NCI-H82 treated with DMSO at 0.1 percent for 48 hours (cell line): Measurements from ENCODE around the gene LIPA.
"Not testable (repeated sequence)": the region's sequence is repeated elsewhere in the genome, so short reads cannot be mapped to it uniquely, and the experiment has no call there.

Experiments
- DNase-seq: peaks from one replicate; lab custom pipeline; 2025; ENCODE audit not compliant: unreplicated experiment; lab: John Stamatoyannopoulos, UW

The LIPA gene

DNA sequence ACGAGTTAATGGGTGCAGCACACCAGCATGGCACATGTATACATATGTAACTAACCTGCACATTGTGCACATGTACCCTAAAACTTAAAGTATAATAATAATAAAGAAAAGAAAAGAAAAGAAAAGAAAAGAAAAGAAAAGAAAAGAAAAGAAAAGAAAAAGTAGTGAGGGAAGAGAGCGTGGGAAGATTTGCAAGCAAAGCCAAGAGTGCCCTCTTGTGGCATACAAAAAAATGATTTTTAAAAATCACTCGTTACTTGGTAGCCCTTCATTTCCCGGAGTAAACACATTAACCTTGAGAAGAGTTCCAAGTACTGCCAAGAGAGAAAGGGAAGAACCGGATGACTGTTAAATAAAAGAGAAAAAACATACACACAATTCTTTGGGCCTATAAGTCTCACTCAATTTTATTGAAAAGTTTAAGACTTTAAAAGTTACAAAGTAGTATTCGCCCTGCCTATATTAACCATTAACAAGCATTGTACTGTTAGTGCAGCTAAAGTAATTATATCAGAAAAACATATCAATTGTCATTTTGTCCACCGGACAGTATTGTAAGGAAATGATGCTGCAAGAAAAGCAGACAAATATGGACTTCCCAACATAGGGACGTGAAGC lies 38.3 kb downstream of the LIPA start:
- peak; percentile 2 for DNase-seq

DNA sequence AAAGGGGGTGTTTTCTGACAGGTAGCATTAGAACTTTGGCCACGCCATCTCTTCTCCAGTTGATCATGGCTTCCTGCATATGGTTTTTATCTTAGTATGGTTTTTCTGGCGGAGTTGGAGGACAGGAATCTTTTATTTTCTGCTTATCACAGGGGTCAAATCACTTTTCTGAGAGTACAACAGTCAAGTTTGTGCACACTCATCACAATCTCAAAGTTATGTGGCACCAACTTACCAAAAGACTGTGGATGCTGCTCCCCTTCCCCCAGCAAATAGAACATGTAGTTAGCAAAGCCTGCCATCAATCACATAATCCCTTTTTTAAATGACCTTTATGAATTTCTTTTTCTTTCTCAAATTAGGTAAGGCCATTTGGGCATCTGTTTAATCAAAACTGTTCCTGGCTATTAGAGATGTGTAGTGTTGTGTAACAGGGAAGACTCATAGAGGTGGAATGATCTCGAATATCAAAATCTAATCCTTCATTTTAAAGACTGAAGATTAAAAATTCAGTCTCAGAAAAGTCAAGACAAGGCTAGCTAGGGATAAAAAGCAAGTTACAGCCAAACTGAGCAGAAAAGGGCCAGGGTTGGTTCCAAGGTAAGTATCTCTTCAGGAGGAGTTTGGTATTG lies 40.7 kb downstream of the LIPA start:
- no peak for DNase-seq

- DNase-seq: no peak
Measured at GRCh38 chr10:89209718-89210117, 41.9 kb downstream of the LIPA start.

DNA sequence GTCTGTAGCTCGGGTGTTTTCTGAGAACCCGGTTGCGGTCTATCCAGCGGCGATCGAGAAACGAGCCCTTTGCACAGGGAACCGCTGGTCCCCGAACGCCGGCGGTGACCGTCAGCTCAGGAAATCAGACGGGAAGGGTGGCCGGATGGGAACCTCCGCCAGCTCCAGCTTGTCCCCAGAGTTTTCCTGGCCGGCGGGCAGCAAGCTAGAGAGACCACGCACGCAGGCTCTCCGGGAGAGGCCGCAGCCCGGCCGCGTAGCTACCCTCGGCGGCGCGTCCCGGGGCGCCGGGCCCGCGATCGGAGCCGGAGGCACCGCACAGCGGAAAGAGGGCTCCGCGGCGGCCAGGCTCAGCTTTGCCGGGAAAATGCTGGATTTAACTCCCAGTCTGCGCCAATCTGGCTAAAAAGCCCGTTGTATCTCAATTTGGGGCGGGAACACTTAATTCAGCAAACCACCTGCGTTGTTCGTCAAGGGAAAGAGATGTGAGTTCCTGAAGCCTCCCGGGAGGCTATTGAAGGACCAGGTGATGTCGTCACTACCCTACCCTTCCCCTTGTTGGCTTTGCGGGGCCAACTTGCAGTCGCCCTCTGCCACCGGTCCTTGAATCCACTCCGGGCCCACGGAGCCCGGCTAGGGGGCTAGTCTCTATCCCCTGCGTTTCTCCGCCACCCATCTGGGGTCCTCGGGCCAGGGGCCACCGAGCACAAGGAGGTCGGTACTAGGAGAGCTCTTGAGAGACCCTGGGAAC lies 43.6 kb downstream of the LIPA start:
- DNase-seq: no peak

DNA sequence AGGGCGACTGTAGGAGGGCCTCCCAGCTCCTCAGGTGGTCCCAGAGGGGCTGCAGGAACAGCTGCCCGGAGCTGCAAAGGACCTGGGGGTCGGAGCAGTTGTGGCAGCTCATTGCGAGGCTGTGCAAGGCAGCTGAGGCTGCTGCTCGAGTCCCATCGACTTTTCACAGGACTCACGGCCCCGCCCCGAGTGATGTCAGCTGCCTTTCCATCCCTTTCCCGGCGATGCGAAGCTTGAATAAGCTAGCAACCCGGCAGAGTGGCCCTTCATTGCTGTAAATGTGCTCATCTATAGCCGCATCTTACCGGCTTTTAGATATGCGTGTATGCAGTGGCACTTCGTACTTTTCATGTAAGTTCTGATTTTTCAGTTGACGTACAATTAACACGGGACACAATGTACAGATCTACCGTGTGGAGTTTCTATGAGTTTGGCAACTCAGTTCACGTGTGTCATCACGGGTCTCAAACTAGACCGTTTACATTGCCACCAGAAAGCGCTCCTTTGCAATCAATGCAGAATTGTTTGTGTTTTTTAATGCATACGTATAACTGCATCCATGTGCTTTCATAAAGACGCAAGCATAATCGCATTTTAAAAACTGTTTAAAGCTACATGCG lies 44.3 kb downstream of the LIPA start, which contains the start of gene CH25H:
CH25H (minus strand) TSS at position 137 of the 620 bp plus-strand sequence; CDS start at position 112, 25 bp downstream.
- DNase-seq: no peak

DNA sequence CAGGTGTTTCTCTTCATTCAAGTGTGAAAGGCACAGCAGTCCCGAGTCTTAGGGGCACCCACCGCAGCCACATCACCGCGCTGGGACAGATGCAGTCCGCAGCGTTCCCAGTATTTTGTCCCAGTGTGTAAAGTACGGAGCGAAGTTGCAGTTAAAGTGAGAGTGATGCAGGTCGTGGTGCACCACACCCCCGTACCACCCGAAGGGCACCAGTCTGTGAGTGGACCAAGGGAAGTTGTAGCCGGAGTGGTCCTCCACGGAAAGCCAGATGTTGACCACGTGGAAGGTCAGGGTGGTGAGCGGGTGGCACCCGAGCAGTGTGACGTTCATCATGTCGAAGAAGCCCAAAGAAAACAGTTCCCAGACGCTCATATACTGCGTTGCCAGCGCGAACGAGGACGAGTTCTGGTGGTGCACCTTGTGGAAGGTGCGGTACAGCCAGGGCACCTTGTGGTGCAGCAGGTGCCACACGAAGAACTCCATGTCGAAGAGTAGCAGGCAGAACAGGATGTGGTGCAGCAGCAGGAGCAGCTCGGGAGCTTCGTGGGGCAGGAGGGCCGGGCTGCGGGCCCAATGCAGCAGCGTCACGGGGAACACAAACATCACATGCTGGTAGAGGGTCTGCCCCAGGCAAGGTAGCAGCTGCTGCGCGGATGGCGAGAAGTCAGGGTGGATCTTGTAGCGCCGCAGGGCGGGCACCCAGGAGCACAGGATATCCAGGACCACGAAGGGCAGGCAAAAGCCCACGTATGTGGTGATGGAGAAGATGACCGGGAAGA lies 45.0 kb downstream of the LIPA start:
- no peak for DNase-seq

GRCh38 chr10:89204621-89205185 lies 46.9 kb downstream of the LIPA start:
- no peak for DNase-seq

GRCh38 chr10:89203237-89203636 lies 48.3 kb downstream of the LIPA start:
- no peak for DNase-seq

- DNase-seq: no peak
Measured at GRCh38 chr10:89202033-89202425, 49.5 kb downstream of the LIPA start.

DNA sequence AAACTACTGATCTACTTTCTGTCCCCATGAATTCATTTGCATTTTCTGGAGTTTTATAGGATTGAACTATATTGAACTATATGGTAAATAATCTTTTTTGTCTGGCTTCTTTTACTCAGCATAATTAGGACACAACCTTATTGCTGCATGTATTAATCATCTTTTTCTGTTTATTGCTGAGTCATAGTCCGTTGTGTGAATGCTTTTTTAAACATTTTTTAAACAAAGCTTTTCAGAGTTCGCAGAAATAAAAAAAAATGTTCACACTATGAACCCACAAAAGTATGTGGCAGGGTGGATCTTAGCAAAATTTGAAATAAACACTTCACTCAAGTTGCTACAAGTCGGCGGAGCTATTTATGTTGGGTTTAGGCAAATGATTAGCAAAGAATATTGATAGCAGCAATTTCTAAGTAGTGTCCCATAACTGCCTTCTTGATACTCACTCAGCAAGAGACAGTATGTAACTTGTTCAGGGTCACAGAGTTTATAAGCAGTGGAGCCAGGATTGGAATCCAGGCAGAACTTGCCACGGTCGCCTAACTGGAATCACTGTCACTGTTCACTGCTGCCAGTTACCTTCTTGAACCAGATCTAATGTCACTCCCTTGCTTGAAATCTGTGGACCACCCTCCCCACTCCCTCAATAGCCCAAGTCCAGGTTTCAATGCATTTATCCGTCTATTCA lies 50.1 kb downstream of the LIPA start:
- DNase-seq: no peak

- no peak for DNase-seq
Measured at GRCh38 chr10:89197473-89197872, 54.1 kb downstream of the LIPA start.

GRCh38 chr10:89191301-89191700 lies 60.3 kb downstream of the LIPA start:
- DNase-seq: not testable (repeated sequence)

DNA sequence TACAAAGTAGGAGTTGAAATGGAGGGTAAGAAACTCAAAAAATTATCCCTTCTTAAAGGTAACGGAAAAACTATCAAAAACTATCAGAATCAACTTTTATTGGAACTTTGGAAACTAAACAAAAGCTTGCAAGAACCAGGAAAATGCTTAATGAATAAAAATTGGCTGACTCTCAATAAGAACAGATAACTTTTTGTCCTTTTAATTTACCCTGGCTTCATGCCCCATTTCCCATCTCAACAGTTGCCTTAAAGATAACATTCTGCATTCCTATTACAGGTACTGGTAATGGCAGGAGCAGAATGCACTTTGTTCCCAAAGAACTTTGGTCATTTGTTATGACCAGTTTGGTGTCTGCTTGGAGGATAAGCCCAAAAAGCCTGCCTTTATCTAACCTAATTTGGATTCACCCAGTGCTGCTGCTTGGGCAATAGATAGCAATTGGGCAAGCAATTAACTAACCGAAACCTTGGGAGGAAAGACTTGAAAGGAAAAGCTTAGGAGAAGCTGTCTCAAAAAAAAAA lies 62.3 kb downstream of the LIPA start:
- no peak for DNase-seq

DNA sequence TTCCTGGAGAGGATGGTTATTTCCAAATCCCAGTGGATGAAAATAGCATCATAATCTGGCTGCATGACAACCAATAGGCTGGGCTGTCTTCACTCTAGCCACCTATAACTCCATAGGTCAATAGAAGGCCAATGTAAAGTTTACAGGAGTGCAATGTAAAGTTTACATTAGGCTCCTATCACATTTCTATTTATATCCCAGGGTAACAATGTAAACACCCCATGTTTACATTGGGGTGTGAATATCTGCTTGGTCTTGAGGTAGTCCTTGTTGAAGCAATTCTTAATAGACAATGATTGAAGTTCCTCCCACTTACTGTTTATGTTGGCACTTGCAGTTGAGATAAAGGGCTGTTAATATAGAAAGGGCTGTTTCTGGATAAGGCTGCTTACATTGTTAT lies 65.9 kb downstream of the LIPA start:
- no peak for DNase-seq

GRCh38 chr10:89184638-89185037 lies 66.9 kb downstream of the LIPA start:
- DNase-seq: no peak

GRCh38 chr10:89183571-89183970 lies 68.0 kb downstream of the LIPA start:
- DNase-seq: no peak

DNA sequence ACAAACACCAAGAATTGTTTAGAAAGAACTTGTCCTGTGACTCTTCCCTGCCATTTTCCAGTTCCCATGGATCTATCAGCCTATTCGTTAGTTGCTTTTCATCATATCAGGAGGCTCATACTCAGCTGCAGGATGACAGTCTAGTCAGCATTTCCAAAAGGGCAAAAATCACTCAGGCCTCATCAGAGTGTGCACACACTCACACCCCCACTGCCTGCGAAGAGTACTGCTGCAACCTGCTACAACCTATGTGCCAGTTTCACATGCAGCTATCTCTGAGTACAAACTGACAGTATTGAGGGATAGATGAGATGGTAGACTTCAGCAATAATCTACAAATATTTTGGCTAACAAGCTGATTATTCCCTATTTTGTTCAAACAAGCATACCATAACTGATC lies 68.7 kb downstream of the LIPA start:
- DNase-seq: no peak

- DNase-seq: no peak
Measured at GRCh38 chr10:89175816-89176215, 75.8 kb downstream of the LIPA start.

- no peak for DNase-seq
Measured at GRCh38 chr10:89173075-89173474, 78.5 kb downstream of the LIPA start.

DNA sequence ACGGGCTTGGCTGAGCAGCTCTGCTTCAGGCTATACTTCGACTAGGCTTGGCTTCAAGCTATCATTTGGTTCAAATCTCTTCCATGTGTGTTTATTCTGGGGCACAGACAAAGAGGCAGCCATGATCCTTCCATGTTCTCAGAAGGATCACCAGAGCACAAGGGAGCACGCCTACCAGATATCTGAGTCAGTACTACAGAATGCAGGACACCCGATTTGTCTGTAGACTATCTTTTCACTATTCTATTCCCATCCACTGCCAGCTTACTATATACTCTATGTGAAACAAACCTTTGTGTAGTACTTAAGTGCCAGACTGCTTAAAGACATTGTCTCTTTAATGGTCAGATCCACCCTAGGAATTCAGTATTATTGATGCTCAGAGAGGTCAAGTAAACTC lies 79.6 kb downstream of the LIPA start:
- DNase-seq: no peak
